Inferior parietal cortex (tissue), 1 donor: ENCODE measurements around the gene NCOA3.

Experiments
- DNase-seq: peaks from one replicate; pipeline ENCODE4 v3.0.0-alpha.2; 2016; ENCODE audit errors: extremely low spot score

NCOA3 gene

GRCh38 chr20:47704746-47705496, 203.2 kb downstream of the NCOA3 start:
- no peak for DNase-seq

GRCh38 chr20:47705497-47705856, 203.8 kb downstream of the NCOA3 start:
- DNase-seq = no peak

GRCh38 chr20:47706345-47706744, 204.7 kb downstream of the NCOA3 start:
- DNase-seq = no peak
